Measurements from ENCODE around the gene CDH4.

DNA sequence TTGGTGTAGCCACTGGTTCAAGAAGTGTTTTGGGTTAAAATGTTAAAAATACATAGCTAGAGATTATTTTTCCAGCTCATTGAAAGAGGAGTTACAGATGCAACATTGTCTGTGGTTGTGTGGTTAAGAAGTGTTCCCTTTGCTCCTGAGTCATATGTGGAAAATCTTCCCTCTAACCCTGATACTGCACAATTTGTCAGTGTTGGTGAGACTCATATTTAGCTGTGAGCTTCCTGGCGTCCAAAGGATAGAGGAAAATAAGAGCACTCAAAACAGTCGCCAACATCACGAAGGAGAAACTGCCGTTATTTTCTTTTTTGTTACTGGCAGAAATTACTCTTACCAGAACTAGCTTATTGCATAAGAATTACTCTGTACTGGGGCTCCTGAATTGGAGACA lies 250.4 kb downstream of the CDH4 start:
- no peak for TF ChIP-seq SIN3A (IDR thresholded peaks at IDR 0.05; ENCODE audit: borderline replicate concordance, insufficient read depth, low read length)
- no peak for TF ChIP-seq POLR2AphosphoS5 (IDR thresholded peaks at IDR 0.05; ENCODE audit: low read depth, low read length)
- TF ChIP-seq, protein P1, sequence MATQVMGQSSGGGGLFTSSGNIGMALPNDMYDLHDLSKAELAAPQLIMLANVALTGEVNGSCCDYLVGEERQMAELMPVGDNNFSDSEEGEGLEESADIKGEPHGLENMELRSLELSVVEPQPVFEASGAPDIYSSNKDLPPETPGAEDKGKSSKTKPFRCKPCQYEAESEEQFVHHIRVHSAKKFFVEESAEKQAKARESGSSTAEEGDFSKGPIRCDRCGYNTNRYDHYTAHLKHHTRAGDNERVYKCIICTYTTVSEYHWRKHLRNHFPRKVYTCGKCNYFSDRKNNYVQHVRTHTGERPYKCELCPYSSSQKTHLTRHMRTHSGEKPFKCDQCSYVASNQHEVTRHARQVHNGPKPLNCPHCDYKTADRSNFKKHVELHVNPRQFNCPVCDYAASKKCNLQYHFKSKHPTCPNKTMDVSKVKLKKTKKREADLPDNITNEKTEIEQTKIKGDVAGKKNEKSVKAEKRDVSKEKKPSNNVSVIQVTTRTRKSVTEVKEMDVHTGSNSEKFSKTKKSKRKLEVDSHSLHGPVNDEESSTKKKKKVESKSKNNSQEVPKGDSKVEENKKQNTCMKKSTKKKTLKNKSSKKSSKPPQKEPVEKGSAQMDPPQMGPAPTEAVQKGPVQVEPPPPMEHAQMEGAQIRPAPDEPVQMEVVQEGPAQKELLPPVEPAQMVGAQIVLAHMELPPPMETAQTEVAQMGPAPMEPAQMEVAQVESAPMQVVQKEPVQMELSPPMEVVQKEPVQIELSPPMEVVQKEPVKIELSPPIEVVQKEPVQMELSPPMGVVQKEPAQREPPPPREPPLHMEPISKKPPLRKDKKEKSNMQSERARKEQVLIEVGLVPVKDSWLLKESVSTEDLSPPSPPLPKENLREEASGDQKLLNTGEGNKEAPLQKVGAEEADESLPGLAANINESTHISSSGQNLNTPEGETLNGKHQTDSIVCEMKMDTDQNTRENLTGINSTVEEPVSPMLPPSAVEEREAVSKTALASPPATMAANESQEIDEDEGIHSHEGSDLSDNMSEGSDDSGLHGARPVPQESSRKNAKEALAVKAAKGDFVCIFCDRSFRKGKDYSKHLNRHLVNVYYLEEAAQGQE (IDR thresholded peaks at IDR 0.05; ENCODE audit: insufficient read depth in 1 of 2, low read depth in 2 of 2, low read length in 2 of 2): no peak

Measured in PFSK-1 (cell line).